ENCODE data around the gene DRC7. TPM values are rescaled to one million over a fixed set of nuclear protein-coding genes. Genes with fewer than 3 reads are reported as not detected.

The DRC7 gene
- total and polyA plus RNA-seq, 9 of the 15 experiments (the other 6 are each of a cell fraction or from before 2014, with no cell fraction given), result 0.04 to 0.33 (median 0.12) TPM; not detected in 3

DNA sequence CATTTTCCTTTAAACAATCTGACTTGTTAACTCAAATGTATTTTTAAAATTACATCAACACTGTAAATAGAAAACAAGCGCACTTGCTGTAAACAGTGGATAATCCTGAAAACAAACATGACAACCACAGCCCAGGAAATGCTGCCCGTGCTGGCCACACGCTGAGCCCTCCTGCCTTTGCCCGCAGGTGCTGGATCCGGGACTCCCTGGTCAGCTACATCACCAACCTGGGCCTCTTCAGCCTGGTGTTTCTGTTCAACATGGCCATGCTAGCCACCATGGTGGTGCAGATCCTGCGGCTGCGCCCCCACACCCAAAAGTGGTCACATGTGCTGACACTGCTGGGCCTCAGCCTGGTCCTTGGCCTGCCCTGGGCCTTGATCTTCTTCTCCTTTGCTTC, 33.1 kb upstream of the DRC7 start (continued):
- TF ChIP-seq, protein P1, sequence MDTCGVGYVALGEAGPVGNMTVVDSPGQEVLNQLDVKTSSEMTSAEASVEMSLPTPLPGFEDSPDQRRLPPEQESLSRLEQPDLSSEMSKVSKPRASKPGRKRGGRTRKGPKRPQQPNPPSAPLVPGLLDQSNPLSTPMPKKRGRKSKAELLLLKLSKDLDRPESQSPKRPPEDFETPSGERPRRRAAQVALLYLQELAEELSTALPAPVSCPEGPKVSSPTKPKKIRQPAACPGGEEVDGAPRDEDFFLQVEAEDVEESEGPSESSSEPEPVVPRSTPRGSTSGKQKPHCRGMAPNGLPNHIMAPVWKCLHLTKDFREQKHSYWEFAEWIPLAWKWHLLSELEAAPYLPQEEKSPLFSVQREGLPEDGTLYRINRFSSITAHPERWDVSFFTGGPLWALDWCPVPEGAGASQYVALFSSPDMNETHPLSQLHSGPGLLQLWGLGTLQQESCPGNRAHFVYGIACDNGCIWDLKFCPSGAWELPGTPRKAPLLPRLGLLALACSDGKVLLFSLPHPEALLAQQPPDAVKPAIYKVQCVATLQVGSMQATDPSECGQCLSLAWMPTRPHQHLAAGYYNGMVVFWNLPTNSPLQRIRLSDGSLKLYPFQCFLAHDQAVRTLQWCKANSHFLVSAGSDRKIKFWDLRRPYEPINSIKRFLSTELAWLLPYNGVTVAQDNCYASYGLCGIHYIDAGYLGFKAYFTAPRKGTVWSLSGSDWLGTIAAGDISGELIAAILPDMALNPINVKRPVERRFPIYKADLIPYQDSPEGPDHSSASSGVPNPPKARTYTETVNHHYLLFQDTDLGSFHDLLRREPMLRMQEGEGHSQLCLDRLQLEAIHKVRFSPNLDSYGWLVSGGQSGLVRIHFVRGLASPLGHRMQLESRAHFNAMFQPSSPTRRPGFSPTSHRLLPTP (IDR thresholded peaks at IDR 0.05; ENCODE audit: borderline replicate concordance, extremely low read depth, insufficient read length), result no peak
- TF ChIP-seq DNMT1 (IDR thresholded peaks at IDR 0.05), result no peak
- TF ChIP-seq ARNT (IDR thresholded peaks at IDR 0.05), result no peak
- TF ChIP-seq, protein P2, sequence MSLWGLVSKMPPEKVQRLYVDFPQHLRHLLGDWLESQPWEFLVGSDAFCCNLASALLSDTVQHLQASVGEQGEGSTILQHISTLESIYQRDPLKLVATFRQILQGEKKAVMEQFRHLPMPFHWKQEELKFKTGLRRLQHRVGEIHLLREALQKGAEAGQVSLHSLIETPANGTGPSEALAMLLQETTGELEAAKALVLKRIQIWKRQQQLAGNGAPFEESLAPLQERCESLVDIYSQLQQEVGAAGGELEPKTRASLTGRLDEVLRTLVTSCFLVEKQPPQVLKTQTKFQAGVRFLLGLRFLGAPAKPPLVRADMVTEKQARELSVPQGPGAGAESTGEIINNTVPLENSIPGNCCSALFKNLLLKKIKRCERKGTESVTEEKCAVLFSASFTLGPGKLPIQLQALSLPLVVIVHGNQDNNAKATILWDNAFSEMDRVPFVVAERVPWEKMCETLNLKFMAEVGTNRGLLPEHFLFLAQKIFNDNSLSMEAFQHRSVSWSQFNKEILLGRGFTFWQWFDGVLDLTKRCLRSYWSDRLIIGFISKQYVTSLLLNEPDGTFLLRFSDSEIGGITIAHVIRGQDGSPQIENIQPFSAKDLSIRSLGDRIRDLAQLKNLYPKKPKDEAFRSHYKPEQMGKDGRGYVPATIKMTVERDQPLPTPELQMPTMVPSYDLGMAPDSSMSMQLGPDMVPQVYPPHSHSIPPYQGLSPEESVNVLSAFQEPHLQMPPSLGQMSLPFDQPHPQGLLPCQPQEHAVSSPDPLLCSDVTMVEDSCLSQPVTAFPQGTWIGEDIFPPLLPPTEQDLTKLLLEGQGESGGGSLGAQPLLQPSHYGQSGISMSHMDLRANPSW (CRISPR knock-in tag; IDR thresholded peaks at IDR 0.05), result no peak
- no peak for TF ChIP-seq ZNF239 (CRISPR knock-in tag; IDR thresholded peaks at IDR 0.05)
- no peak for TF ChIP-seq ZNF778 (CRISPR knock-in tag; IDR thresholded peaks at IDR 0.05)
